ENCODE results near the gene ZNF691.

- TF ChIP-seq CTCF (IDR thresholded peaks at IDR 0.05) = no peak
- no peak for TF ChIP-seq POLR2A (IDR thresholded peaks at IDR 0.05)
These were observed 45.2 kb downstream of the ZNF691 start for GRCh38 chr1:42891465-42892138.
